GM18873 (cell line): Measurements from ENCODE around the gene RIMBP2.

Source experiments
- ATAC-seq: cut with Tn5 transposase; IDR thresholded peaks from one replicate; pipeline ENCODE4 v1.9.1; 2021; ENCODE audit warnings: mild to moderate bottlenecking, moderate library complexity, moderate number of reproducible peaks; ENCODE audit not compliant: unreplicated experiment, low FRiP score

Gene RIMBP2

DNA sequence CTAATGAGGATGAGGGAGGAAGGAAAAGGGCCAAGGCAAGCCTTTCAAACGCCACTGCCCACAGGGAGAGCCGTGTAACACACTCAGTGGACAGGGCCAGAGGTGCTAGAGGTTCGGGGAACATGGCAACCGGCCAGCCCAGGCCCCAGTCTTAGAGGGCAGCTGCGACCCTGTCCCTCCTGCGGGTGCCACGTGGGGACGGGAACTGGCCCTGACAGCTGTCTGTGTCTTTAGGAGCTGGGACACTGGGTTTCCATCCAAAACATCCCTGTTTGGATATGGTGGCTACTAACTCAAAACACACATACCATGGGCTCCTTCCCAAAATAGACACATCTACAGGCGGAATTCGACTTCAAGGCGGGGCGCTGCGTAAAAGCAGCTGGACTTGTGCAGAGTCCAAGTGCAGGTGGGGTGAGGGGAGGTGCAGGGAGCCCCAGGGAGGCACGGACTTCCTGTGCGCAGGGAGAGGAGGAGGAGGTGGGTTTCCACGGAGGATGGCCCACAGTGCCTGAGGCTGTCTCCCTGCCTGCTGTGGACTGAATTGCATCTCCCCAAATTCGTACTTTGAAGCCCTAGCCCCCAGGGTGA is 193.8 kb downstream of the RIMBP2 start:
- no peak for ATAC-seq

DNA sequence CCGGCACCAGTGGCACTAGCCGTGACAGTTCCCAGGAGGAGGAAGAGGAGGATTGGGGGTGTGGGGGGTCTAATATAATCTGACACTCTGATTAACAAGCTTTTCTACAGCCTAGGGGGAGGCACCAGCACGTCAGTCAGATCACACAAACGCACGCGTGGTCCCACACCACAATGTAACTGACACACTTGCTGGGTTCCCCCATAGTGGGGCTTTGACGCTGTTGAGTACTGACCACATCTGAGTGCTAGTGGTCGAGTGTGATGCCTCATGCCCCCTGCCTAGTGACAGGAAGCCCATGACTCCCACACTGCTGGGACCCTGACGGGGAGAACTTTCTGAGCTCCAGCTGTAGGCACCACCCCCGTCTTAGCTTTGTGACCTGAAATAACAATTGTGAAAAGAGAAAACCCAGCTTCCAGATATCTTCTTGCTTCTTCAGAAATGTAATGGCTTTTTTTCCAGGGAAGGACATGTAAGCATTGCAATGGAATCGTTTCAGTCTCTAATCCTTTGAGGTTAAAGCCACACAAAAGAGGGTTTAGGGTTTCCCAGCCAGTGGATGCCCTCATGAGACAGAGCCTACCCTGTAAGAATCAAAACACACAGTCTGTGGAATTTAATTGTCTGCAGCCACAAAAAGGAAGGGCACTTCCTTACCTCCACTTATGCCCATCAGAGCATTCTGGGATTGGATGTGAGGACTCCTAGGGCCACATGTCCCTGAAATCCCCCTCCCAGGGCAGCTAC is 194.5 kb downstream of the RIMBP2 start:
- ATAC-seq: no peak

DNA sequence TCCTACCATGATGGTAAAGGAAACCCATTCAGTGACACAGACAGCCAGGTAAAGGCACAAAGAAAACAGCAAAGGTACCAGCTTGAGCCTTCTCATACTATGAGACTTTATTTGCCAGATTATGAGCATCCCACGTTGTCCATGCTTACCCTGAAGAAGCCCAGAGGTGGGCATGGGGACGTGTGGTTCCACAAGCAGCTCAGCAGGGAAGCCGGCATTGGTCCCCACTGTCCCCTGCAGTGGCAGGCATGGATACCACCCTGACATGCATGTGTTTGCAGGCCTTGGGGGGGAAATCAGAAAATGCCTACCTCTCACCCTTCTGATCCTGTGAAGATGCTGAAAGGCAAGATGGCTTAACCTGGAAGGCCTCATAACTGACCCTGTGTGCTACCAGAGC is 195.3 kb downstream of the RIMBP2 start:
- no peak for ATAC-seq

DNA sequence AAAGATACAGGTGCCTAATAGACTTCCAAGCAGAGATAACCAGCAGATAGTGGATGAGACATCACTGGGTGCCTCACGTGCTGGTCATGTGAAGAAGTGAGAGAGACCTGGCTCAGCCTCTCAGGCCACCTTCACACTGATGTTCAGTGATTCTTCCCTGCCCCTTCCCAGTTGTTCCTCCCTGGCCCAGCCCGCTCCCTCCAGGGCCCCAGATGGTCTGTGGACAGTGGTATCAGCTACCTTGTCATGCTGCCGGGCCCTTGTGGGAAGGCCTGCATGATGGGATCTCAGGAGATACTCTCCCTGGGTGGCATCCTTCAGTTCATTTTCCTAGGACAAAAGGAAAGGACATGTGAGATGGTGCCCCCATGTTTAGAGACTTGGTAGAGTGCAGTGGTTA is 198.5 kb downstream of the RIMBP2 start:
- ATAC-seq: no peak

DNA sequence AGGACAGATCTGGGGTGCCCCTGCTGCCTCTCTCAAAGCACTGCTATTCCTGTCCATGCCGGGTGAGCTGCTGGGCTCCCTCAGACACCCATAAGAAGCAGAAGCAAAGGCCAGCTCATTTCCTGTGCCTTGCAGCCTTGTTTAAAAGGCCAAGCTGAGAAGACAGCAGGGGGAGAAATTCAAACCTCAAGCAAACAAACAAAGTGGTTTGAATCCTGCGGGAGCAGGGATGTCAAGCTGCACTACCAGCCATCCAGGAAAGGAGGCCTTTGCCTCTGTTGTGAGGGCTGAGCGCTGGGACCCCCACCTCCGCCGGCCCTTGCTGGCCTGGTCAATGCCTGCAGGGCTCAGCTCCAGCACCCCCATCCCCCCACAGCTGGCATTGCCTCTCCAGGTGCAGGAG is 201.9 kb downstream of the RIMBP2 start:
- ATAC-seq: no peak

DNA sequence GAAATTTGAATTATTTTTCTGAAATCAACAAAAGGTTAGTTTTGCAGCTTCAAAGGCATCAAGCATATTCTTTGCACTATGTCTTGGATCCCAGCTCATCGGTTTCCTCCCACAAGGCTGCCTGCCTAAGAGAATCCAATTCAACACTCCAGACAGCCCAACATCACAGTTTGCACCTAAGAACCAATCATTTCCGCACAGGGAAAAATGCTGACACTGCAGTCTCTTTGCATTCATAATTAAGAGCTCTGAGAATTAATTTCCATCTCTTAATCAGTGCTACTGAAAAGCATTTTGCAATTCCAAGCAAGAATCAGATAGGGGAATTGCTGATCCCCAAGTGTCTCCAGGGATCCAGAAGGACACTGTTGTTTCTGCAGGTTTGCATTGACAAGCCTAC is 202.5 kb downstream of the RIMBP2 start:
- no peak for ATAC-seq

DNA sequence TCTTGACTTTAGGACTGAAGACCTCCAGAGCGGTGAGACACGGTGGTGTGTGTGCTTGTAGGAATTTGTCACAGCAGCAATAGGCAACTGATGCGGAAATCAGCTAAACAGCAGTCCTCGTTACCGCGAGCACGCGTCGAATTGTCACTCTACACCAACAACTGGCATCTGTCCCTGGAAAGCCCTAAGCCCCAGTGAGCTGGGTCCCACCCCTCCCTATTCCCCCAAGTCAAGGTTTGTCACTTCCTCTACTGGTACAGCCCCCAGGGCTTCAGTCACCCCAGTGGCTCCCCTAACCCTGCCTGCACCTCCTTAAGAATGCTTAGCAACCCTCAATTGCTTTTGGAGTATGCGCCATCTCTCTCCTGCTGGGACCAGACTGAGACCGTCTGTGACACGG is 204.8 kb downstream of the RIMBP2 start:
- no peak for ATAC-seq

DNA sequence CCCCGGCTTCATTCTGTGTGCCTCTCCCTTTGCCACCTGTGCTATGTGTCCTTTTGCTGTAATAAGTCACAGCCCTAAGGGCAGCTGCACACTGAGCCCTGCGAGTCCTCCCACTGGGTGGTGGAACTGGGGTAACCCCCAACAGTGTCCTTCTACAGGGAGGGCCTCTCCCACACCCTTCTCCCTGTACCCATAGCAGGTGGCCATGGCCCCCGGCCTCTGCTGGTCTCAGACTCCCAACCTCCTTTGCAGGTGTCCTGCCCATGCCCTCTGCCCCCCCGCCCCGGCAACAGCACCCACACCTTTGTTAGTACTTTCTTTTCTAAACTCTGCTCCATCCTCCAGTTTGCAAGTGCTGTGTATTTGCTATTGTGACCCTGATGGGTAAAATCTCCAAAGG is 206.6 kb downstream of the RIMBP2 start:
- no peak for ATAC-seq

DNA sequence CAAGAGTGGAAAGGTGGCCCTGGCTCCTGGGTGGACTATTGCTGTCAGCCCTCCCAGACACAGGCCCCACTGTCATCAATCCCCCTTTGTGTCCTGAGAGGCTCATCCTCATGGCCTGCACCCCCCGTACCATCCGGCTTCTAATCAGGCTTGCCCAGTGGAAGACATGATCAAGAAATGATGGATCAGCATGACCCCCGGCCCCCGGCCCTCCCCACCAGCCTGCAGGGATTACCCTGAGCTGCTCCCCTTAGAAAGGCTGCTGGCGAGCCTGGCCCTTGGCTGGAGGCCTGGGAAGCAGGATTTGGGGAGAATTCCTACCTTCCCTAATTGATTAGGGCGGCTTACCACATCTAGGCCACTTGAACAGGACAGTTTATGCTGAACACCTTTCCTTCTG is 207.3 kb downstream of the RIMBP2 start:
- ATAC-seq: no peak

DNA sequence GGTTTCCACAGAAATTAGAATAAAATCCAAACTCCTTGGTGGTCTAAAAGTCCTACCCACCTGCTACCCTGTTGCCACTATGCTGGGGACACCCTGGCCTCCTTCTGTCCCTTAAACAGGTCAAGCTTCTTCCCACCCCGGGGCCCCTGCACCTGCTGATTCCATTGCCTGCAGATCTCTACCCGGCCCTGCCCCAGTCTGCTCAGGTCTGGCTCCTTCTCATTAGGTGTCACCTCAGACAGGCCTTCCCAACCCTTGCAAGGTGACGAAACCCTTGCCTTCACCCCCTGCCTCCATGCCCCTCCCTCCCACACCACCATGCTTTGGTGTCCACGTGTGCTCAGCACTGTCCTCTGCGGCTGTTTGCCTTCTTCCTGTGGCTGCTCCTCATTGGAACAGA is 207.8 kb downstream of the RIMBP2 start:
- ATAC-seq: no peak

DNA sequence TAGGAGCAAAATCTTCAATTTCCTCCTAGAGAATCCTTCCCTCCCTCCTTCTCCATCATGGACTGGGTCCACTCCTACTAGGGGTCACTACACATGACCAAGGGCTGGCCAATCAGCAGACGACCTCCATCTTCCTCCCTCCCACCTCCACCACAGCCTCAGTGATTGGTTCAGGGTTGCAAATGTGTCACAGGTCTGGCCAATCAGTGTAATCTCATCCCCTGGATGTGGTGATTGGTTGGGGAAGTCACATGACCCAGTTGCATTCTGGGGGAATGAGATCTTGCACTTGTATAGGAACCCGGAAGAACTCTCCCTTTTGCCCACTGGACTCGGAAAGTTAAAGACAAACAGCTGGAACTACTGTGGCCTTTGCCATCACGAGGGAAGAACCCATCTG is 209.3 kb downstream of the RIMBP2 start:
- no peak for ATAC-seq

DNA sequence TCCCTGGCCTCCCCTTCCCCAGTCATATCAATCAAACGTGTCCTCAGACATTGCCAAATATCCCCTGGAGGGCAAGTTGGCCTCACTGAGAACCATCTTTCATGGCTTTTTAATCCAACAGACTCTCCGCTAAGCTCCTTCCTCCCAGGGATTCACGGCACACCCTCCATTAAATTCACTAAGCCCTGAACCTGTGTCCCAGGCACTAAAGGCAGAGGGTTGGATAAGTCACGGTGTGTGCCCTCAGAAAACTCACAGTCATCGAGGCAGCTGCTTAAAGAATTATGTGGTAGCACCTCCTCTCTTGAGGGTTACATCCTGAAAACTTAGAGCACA is 211.3 kb downstream of the RIMBP2 start:
- no peak for ATAC-seq

DNA sequence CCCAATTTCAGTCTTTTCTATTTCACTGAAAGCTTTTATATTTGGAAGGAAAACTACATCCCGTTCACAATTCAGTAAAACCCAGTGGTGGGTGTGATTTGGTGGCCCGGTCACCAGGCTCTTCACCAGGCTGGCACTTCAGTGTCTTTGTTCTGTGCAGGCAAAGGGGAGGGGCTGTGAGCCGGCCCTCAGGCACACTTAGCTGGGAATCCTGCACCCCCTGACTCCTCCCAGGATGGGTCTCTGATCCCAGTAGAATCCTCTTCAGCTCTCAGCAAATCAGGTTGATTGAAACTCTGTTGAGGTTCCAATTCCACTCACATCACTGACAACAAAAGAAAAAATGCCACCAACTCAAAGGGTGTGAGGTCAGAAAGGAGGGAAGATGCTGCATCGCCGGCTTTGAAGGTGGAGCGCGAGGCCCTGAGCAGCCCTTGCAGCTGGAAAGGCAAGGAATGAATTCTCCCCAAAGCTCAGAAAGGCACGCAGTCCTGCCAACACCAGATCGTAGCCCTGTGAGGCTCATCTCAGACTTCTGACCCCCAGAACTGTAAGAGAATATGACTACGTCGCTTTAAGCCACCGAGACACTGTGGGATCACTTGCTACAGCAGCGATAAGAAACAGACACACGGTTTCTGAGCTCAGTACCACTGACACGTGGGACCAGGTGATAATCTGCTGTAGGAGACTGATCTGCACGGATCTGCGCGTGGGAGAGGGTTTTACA is 211.8 kb downstream of the RIMBP2 start:
- ATAC-seq: no peak

DNA sequence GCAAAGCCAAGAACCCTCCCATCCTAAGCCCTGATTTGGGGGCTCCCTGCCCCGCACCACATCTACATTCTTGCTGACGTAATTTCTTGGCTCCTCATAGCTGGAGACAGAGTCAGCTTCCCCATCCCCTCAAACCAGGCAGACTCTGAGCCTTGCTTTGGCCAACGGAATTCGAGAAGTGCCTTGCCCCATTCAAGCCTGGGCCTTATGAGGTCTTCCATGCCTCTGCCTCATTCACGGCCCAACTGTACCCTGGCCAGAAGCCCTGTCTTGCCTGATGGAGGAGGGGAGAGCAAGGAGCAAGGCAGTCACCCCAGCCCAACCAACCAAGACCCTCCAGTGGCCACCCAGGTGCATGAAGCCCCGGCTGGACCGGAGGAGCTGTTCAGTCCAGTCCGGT is 214.3 kb downstream of the RIMBP2 start:
- ATAC-seq: no peak

DNA sequence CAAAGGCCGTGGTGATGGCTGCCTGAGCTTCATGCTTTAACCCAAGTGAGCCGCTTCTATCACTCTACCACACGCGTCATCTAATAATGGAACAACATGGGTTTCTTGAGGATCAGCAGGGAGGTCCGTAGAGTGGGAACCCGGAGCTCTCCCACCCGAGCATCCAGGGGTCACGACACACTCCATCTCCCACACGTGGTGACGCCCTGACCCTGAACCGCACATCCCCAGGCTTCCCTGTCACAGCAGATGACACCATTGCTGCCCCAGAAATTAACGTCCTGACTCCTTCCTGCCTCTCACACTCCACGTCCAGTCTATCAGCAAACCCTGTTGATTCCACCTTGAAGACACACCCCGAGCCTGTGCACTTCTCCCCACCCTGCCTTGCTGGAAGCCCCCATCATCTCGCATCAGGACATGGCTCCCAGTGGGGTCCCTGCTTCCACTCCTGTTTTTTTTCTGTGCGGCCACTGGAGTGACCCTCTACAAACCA is 215.2 kb downstream of the RIMBP2 start:
- no peak for ATAC-seq

DNA sequence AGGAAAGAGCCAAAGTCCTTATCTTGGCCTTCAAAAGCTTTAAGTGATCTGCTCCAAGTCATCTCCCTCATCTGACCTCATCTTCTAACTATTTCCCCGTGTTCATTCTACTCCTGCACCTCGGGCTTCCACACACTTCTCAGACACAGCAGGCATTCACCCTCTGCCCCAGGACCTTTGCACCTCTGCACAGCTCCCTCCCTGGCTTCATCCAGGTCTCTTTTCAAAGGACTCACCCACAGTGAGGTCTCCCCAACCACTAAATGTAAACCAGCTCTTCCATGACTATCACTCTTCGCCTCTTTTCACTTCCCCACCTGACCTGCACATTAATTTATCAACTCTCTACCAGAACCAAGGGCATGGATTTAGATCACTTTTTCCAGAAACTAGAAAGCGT is 216.6 kb downstream of the RIMBP2 start:
- ATAC-seq: no peak

DNA sequence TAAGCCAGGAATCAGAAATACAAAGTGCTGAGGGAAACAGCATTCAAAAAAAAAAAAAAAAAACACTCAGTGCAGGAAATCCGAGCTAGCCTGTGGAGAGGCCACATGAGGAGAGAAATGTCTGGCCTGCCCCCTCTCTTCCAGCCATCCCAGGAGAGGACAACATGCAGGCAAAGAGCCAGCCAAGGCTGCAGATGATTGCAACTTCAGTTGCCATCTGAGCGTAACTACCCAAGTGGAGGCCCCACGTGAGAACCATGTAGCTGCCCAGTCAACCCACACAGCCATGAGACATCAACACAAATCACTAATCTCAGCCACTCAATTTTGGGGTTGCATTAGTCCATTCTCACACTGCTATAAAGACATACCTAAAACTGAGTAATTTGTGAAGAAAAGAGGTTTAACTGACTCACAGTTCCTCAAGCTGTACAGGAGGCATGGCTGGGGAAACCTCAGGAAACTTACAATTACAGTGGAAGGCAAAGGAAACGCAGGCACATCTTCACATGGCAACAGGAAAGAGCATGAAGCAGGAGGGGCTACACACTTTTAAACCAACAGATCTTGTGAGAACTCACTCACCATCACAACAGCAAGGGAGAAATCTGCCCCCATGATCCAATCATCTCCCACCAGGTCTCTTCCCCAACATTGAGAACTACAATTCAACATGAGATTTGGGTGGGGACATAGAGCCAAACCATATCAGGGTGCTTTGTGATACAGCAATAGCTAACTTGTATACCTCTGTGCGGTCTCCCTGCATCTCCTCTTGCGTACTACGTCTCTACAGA is 217.3 kb downstream of the RIMBP2 start:
- no peak for ATAC-seq

DNA sequence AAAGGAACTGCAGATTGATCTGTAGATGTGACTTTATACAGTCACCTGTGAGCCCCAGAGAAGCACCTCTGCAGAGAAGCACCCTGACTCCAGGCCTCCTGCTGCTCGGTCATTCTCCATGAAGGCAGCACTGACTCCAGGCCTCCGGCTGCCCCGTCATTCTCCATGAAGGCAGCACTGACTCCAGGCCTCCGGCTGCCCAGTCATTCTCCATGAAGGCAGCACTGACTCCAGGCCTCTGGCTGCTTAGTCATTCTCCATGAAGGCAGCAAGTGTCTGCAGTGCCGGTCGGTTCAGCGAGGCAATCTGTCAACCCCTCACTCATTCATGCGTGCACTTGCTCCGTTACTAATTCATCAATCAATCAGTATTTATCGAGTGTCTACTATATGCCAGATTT is 218.1 kb downstream of the RIMBP2 start:
- ATAC-seq: no peak

DNA sequence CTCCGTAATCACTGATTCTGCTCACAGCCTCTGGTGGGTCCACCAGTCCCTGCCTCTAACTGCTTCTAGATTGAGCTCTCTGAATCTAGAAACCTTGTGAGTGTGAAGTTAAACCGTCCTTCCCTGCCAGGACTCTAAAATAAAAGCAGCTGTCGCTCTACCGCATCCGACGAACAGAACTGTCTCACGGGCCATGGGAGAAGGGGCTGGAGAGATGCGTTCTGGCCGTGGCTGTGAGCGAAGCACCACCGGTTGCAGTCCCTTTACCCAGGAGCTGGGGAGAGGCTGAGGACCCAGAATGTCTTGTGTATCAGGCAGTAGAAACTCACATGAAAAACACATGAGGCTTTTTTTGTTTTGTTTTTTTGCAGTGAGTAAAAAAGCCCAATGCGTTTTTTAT is 218.8 kb downstream of the RIMBP2 start:
- ATAC-seq: no peak

DNA sequence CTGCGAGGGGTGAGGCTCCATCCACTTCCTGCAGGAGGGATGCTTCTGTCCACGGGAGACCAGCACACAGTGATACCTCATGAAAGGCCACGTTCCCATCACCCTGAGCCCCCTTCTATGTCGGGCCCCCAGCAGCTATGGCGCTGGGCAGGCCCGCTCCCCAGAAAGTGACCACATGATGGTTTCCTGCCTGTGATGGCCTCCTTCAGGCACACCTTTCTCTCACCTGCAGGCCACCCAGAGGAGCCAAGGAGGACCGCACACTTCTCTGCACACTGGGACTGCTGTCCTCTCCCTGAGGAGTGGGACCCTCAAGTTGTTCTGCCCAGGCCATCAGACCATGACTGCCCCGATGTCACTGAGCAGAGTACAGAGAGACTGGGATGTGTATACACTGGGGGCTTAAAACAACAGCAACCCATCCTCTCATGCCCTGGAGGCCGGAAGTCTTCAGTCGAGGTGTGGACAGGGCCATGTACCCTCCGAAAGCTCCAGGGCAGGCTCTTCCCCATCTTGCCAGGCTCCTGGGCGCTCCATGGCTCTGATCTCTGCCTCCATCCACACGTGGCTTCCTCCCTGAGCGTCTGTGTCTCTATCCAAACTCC is 219.5 kb downstream of the RIMBP2 start:
- ATAC-seq: no peak

DNA sequence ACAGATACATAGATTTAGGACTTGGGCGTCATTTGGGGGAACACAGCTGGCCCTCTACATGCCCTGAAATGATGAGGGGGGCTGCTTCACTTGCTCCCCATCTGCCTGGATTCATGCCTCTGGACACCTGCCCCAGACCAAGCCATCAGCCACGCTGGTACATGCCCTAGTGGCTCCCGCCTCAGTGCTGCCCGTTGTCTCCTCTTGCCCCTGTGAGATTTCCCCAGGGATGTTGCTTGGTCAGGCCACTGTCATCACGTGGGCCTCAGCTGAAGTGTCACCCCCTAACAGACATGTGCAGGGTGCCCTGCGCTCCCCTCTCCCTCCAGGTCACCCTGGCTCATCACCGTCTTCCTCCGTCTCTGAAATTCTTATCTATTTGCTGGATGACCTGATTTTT is 220.9 kb downstream of the RIMBP2 start:
- no peak for ATAC-seq
